HCT116 (cell line): Measurements from ENCODE around the gene ZNF782. TPM values are rescaled to one million over a fixed set of nuclear protein-coding genes. Genes with fewer than 3 reads are reported as not detected.

ENCODE experiments used
- ATAC-seq: fragments of 200-7000 bp; cut with Tn5 transposase; 2 replicates; pipeline ENCODE4 v1.9.1; 2020; ENCODE audit warnings: mild to moderate bottlenecking, moderate library complexity
- BruUV-seq: library from RNA; stranded (reverse); fragments of 400-500 nt; replicated peaks from 2 replicates; lab custom pipeline; 2021; lab: Mats Ljungman, UMichigan
- CTCF ChIA-PET: fragments of 300-600 bp; sonication (Branson Sonifier 250); formaldehyde crosslinking; loops from one replicate; lab custom pipeline; 2021; ENCODE audit warnings: antibody characterized with exemption; lab: Charles Lee
- POLR2A ChIA-PET: fragments of 300-600, 350-600 bp; sonication (Branson Sonifier 250); formaldehyde crosslinking; loops from one replicate; lab custom pipeline; 2021; ENCODE audit warnings: antibody characterized with exemption; lab: Charles Lee
- RAD21 ChIA-PET, 2 experiments: fragments of 300-600 bp; sonication (Branson Sonifier 250); formaldehyde crosslinking; loops; one replicate each; lab custom pipeline; 2023; ENCODE audit warnings: low total read pairs in 2 of 2; ENCODE audit not compliant: uncharacterized antibody in 2 of 2, unreplicated experiment in 2 of 2, low non-redundant PET in 1 of 2; lab: Charles Lee
- DNase-seq: peaks from one replicate; pipeline ENCODE4 v3.0.0-alpha.2; 2010; ENCODE audit warnings: low read depth, low spot score
- H2AFZ ChIP-seq: fragments of 200-600 bp; shearing (Covaris generic), sonication (generic); 2 replicates; pipeline ENCODE4 v1.6.1; 2017; ENCODE audit warnings: low read depth, mixed run types, mixed read lengths, antibody characterized with exemption, low read length; ENCODE audit not compliant: poor library complexity, severe bottlenecking
- H3K27ac ChIP-seq: 2 replicates; pipeline ENCODE4 v1.5.1; 2012; ENCODE audit warnings: low read depth, low read length
- H3K27me3 ChIP-seq: fragments of 200-600 bp; sonication (generic); 2 replicates; pipeline ENCODE4 v1.6.1; 2016; ENCODE audit warnings: mixed run types, low read length, mixed read lengths; ENCODE audit not compliant: insufficient read depth
- H3K36me3 ChIP-seq, 2 experiments: fragments of 200-500 bp in 1 of 2; fragments of 200-600 bp in 1 of 2; sonication (Bioruptor generic) in 1 of 2; sonication (generic) in 1 of 2; 2 replicates each; pipeline versions ENCODE4 v1.5.1 to v1.6.1; 2014 to 2016; ENCODE audit warnings: low read length in 2 of 2, inconsistent platforms in 1 of 2, mixed read lengths in 1 of 2, mixed run types in 1 of 2; ENCODE audit not compliant: insufficient read depth in 2 of 2, control insufficient read depth in 1 of 2
- H3K4me1 ChIP-seq, 2 experiments: fragments of 200-600 bp in 1 of 2; sonication (generic) in 1 of 2; 2 replicates each; pipeline versions ENCODE4 v1.5.1 to v1.6.1; 2012 to 2017; ENCODE audit warnings: low read length in 2 of 2, inconsistent platforms in 1 of 2, mild to moderate bottlenecking in 1 of 2, mixed read lengths in 1 of 2, mixed run types in 1 of 2, moderate library complexity in 1 of 2; ENCODE audit not compliant: insufficient read depth in 2 of 2, control insufficient read depth in 1 of 2
- H3K4me2 ChIP-seq: fragments of 200-600 bp; sonication (generic); 2 replicates; pipeline ENCODE4 v1.6.1; 2017; ENCODE audit warnings: mixed run types, low read length, mixed read lengths
- H3K4me3 ChIP-seq, 2 experiments: fragments of 200-600 bp in 1 of 2; sonication (generic) in 1 of 2; replicated peaks in 1 of 2; 2 replicates each; pipeline ENCODE4 v1.5.1; 2011 to 2016; ENCODE audit warnings: low read length in 2 of 2, control low read depth in 1 of 2, low read depth in 1 of 2, mild to moderate bottlenecking in 1 of 2, mixed read lengths in 1 of 2, mixed run types in 1 of 2
- H3K79me2 ChIP-seq: fragments of 200-600 bp; sonication (generic); 2 replicates; pipeline ENCODE4 v1.6.1; 2017; ENCODE audit warnings: mild to moderate bottlenecking, mixed run types, low read length, moderate library complexity, mixed read lengths; ENCODE audit not compliant: insufficient read depth
- H3K9ac ChIP-seq: fragments of 200-600 bp; sonication (generic); 2 replicates; pipeline ENCODE4 v1.6.1; 2016; ENCODE audit warnings: low read length, mixed read lengths
- H3K9me2 ChIP-seq: fragments of 200-600 bp; sonication (generic), shearing (Covaris generic); 2 replicates; pipeline ENCODE4 v1.6.1; 2017; ENCODE audit warnings: mixed run types, mild to moderate bottlenecking, moderate library complexity; ENCODE audit not compliant: insufficient read depth
- H3K9me3 ChIP-seq, 2 experiments: fragments of 200-500 bp in 1 of 2; fragments of 200-600 bp in 1 of 2; sonication (Bioruptor generic) in 1 of 2; sonication (generic) in 1 of 2; 2 replicates each; pipeline ENCODE4 v1.6.1; 2014 to 2017; ENCODE audit warnings: low read length in 2 of 2, mixed read lengths in 2 of 2, inconsistent platforms in 1 of 2, low read depth in 1 of 2, mild to moderate bottlenecking in 1 of 2, mixed run types in 1 of 2, moderate library complexity in 1 of 2; ENCODE audit not compliant: control insufficient read depth in 1 of 2, insufficient read depth in 1 of 2
- H4K20me1 ChIP-seq: fragments of 200-600 bp; sonication (generic), shearing (Covaris generic); 2 replicates; pipeline ENCODE4 v1.6.1; 2017; ENCODE audit warnings: mixed run types, mild to moderate bottlenecking, moderate library complexity; ENCODE audit not compliant: insufficient read depth
- CTCF ChIP-seq, 3 experiments: fragments of 200-600 bp in 1 of 3; sonication (generic) in 1 of 3; IDR thresholded peaks in 2 of 3; conservative IDR thresholded peaks in 1 of 3; 2 replicates each; pipeline ENCODE4 v1.5.1; 2012 to 2017; ENCODE audit warnings: low read depth in 2 of 3, low read length in 2 of 3, antibody characterized with exemption in 1 of 3, borderline replicate concordance in 1 of 3, control low read depth in 1 of 3, mild to moderate bottlenecking in 1 of 3, mixed read lengths in 1 of 3, mixed run types in 1 of 3, moderate library complexity in 1 of 3; ENCODE audit not compliant: insufficient read depth in 1 of 3
- ELF1 ChIP-seq: IDR thresholded peaks from 2 replicates; pipeline ENCODE4 v1.6.1; 2012; ENCODE audit warnings: low read depth, borderline replicate concordance
- YY1 ChIP-seq: IDR thresholded peaks from 2 replicates; pipeline ENCODE4 v1.6.1; 2011; ENCODE audit warnings: low read length, low read depth, moderate library complexity, mild to moderate bottlenecking; ENCODE audit not compliant: insufficient replicate concordance; ENCODE audit errors: extremely low read depth
- ZNF274 ChIP-seq: fragments of 200-500 bp; sonication (Bioruptor generic); IDR thresholded peaks from 2 replicates; pipeline ENCODE4 v1.6.1; 2014; ENCODE audit warnings: mild to moderate bottlenecking, low read depth, low read length, inconsistent platforms
- intact Hi-C: fragments of 100-400 bp; cut with micrococcal nuclease; formaldehyde crosslinking; loops from 2 replicates; pipeline ENCODE4 v1.10.0; 2022
- total RNA-seq: library from RNA; stranded (reverse); gene quantifications from one replicate; pipeline ENCODE4 v1.2.1, GENCODE V29; 2021; ENCODE audit not compliant: unreplicated experiment

The ZNF782 gene
- total RNA-seq, 1 experiment from 2014 or later: 3.7 TPM

- TF ChIP-seq CTCF (IDR thresholded peaks at IDR 0.05 in 2 of 3, conservative IDR thresholded peaks at IDR 0.05 in 1 of 3; ENCODE audit: borderline replicate concordance in 1 of 3, insufficient read depth in 1 of 3, low read depth in 2 of 3, low read length in 2 of 3): no peak
- no peak for TF ChIP-seq YY1
- no peak for TF ChIP-seq ELF1
- TF ChIP-seq ZNF274: no peak
Observed at GRCh38 chr9:96859461-96860198, 5.3 kb upstream of the ZNF782 start (continued).

- no peak for ATAC-seq
- no peak for TF ChIP-seq CTCF (IDR thresholded peaks at IDR 0.05 in 2 of 3, conservative IDR thresholded peaks at IDR 0.05 in 1 of 3; ENCODE audit: borderline replicate concordance in 1 of 3, insufficient read depth in 1 of 3, low read depth in 2 of 3, low read length in 2 of 3)
- Histone ChIP-seq H4K20me1 (no peaks in the 10 kb centered on the region), H3K4me1 (peaks cover 0 to 10% of the 10 kb centered on the region in 2 experiments; a peak in 2 of 4 replicates), H3K79me2 (no peaks in the 10 kb centered on the region; the same call in 1 of the 2 replicates), H3K27me3 (no peaks in the 10 kb centered on the region), H3K4me3 (no peak overlapping the region), H3K9me3 (no peaks in the 10 kb centered on the region), H3K27ac (no peak overlapping the region), H3K36me3 (no peaks in the 10 kb centered on the region), H2AFZ (no peak overlapping the region), H3K9me2 (no peaks in the 10 kb centered on the region), H3K4me2 (no peak overlapping the region), H3K9ac (no peak overlapping the region)
- POLR2A ChIA-PET: no interaction called here
- no TSS peak for BruUV-seq
- intact Hi-C loops: loop anchor here (5.0 to 10.0 kb wide), 5 partner anchors 444 to 759 kb away; partner anchors contain the start of genes TDRD7 and ZNF367
- DNase-seq: no peak
- RAD21 ChIA-PET: no interaction called here
- CTCF ChIA-PET: interaction anchor here (3.1 kb wide), 1 partner anchor 251 kb away, joined by 21 read pairs; no protein-coding TSS in a partner anchor
Observed at GRCh38 chr9:96858670-96859069, 4.4 kb upstream of the ZNF782 start.
